ENCODE results near the gene ERP44. TPM values are rescaled to one million over a fixed set of nuclear protein-coding genes. Genes with fewer than 3 reads are reported as not detected.
A peak's percentile ranks its signal among the peaks of the same experiment; 100 is the strongest.
"Not testable (repeated sequence)": the region's sequence is repeated elsewhere in the genome, so short reads cannot be mapped to it uniquely, and the experiment has no call there.

The ERP44 gene
- 10 to 100 TPM; 11.4 to 11.6 TPM for total RNA-seq

DNA sequence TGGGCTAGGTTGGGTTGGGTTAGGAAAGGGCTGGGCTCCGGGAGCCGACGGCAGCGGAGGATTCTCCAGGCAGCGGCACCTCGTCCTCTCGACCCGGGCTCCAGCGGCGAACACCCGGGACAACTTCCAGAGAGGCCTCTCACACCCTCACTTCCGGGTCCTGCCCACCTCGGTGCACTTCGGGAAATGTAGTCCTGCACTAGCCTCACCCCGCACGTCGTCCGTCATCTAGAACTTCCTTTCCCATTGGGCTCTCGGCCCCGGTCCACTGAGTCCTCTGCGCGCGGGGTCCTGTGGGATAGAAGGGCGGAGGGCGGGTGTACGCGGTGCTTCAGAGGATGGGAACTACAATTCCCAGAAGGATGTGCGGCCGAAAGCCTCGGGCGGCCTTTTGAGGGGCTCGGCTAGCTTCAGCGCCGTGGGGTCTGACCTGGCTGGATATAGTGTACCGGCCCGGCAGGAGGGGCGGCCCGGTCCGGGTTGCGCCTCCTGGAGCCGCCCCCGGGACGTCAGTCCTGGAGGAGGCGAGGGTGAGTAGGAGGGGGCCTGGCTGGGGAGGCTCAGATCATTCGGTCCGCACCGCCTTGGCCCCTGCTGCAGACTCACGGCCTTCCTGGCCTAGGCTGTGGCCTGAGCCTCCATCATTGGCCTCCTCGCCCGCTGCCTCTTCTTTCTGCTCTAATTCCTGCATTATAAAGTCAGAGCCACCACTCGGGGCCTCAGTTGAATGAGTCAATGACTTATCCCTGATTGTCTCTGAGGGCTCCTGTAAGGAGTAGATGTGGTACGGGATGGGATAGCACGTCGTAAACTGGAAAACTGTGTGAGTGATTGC, at the start of gene ERP44, which contains the start of gene INVS:
ERP44 (minus strand) TSS at position 114 of the 835 bp plus-strand sequence. CDS start 160 bp downstream, outside the sequence.
INVS (plus strand) TSS at position 357 of the 835 bp plus-strand sequence. CDS start 5,279 bp downstream, outside the sequence.
- H3K9me3 Mint-ChIP-seq: no peaks in the 10 kb centered on the region
- H3K27me3 Mint-ChIP-seq: no peaks in the 10 kb centered on the region
- H3K4me3 Mint-ChIP-seq: peak within 1 kb of the TSS; percentile 99

GRCh38 chr9:100145976-100146375, 47.2 kb upstream of the ERP44 start:
- H3K4me1 Mint-ChIP-seq, H3K27me3 Mint-ChIP-seq, H3K4me3 Mint-ChIP-seq, H3K9me3 Mint-ChIP-seq, DNase-seq, H3K36me3 Mint-ChIP-seq, H3K27ac Mint-ChIP-seq: not testable (repeated sequence)

More for the DNA sequence above, at the start of gene ERP44, which contains the start of gene INVS:
- Mint-ChIP-seq H3K27ac (peak within 1 kb of the TSS; percentile 94), H3K36me3 (peaks cover 2% of the 10 kb centered on the region), H3K4me1 (peaks cover 23% of the 10 kb centered on the region)
- DNase-seq: peak; percentile 97

GRCh38 chr9:100145167-100145934, 46.6 kb upstream of the ERP44 start:
- H3K4me1 Mint-ChIP-seq, DNase-seq, H3K9me3 Mint-ChIP-seq, H3K4me3 Mint-ChIP-seq, H3K36me3 Mint-ChIP-seq, H3K27me3 Mint-ChIP-seq, H3K27ac Mint-ChIP-seq: not testable (repeated sequence)

DNA sequence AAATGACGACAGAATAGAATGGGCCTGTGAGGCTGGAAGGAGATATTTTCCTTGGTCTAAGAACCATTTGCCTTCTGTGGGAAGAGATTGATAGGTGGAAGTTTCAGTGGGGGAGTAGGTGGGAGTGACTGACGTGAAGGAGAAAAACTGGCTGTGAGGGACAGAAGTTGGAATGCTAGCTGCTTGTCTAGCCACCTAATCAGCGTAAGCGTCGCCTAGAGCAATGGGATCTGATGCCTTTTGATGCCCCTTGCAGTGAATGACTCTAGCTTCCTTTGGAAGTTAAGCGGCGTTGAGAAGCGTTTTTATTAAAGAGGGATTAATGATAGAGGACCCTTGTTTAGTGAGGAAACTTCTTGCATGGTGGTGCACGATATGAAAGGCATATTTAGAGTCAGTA, 43.1 kb upstream of the ERP44 start:
- DNase-seq, H3K4me3 Mint-ChIP-seq, H3K9me3 Mint-ChIP-seq, H3K36me3 Mint-ChIP-seq, H3K27me3 Mint-ChIP-seq, H3K27ac Mint-ChIP-seq, H3K4me1 Mint-ChIP-seq: not testable (repeated sequence)

DNA sequence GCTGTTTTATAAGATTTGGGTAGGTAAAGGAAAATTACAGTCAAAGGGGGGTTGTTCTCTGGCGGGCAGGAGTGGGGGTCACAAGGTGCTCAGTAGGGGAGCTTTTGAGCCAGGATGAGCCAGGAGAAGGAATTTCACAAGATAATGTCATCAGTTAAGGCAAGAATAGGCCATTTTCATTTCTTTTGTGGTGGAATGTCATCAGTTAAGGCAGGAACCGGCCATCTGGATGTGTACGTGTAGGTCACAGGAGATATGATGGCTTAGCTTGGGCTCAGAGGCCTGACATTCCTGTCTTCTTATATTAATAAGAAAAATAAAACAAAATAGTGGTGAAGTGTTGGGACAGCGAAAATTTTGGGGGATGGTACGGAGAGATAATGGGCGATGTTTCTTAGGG, 41.5 kb upstream of the ERP44 start:
- not testable (repeated sequence) for H3K27me3 Mint-ChIP-seq, H3K36me3 Mint-ChIP-seq, H3K4me1 Mint-ChIP-seq, H3K9me3 Mint-ChIP-seq, H3K4me3 Mint-ChIP-seq, H3K27ac Mint-ChIP-seq, DNase-seq

GRCh38 chr9:100136799-100137198, 38.0 kb upstream of the ERP44 start:
- H3K27me3 Mint-ChIP-seq, H3K4me3 Mint-ChIP-seq, DNase-seq, H3K9me3 Mint-ChIP-seq, H3K27ac Mint-ChIP-seq, H3K4me1 Mint-ChIP-seq, H3K36me3 Mint-ChIP-seq: not testable (repeated sequence)

GRCh38 chr9:100134731-100135130, 35.9 kb upstream of the ERP44 start:
- no peaks in the 10 kb centered on the region for H3K9me3 Mint-ChIP-seq
- H3K4me3 Mint-ChIP-seq: no peak overlapping the region

DNA sequence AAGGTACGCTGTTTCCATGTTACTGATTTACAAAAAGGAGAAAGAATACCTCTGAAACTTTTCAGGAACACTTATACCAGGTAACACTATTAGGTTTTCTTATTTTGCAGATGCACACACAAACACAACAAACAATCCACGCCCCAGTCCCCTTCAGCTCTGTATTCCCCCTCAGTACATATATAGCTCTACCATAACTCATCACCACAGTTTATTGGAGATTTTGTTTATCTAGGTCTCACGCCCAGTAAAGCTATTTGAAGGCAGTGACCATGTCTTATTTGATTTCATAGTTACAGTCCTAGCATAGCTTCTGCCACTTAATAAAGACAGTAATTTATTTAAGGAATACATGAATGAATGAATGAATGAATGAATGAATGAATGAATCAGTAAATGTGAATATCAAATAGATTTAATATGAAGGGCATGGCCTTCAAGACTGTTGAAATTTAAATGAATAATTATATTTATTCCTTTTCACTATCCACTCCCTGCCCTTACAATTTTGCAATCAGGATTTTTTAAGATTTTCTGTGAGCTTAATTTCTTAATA, 33.2 kb upstream of the ERP44 start:
- no peak for DNase-seq
- Mint-ChIP-seq H3K9me3 (no peaks in the 10 kb centered on the region), H3K27me3 (no peaks in the 10 kb centered on the region), H3K4me1 (no peaks in the 10 kb centered on the region), H3K4me3 (no peak overlapping the region), H3K27ac (no peak overlapping the region), H3K36me3 (peaks cover 12% of the 10 kb centered on the region)

More at GRCh38 chr9:100134731-100135130, 35.9 kb upstream of the ERP44 start:
- no peak for DNase-seq
- no peaks in the 10 kb centered on the region for H3K4me1 Mint-ChIP-seq
- no peak overlapping the region for H3K27ac Mint-ChIP-seq
- no peaks in the 10 kb centered on the region for H3K27me3 Mint-ChIP-seq
- H3K36me3 Mint-ChIP-seq: peaks cover 6% of the 10 kb centered on the region

GRCh38 chr9:100131216-100131615, 32.4 kb upstream of the ERP44 start:
- DNase-seq: no peak

GRCh38 chr9:100129772-100130171, 31.0 kb upstream of the ERP44 start:
- no peak for DNase-seq
- Mint-ChIP-seq H3K9me3 (no peaks in the 10 kb centered on the region), H3K4me3 (no peak overlapping the region), H3K4me1 (peaks cover under 1% of the 10 kb centered on the region), H3K27me3 (no peaks in the 10 kb centered on the region), H3K27ac (no peak overlapping the region), H3K36me3 (peaks cover 12% of the 10 kb centered on the region)

More at GRCh38 chr9:100131216-100131615, 32.4 kb upstream of the ERP44 start:
- peaks cover 12% of the 10 kb centered on the region for H3K36me3 Mint-ChIP-seq
- H3K27me3 Mint-ChIP-seq: no peaks in the 10 kb centered on the region
- no peaks in the 10 kb centered on the region for H3K4me1 Mint-ChIP-seq
- H3K27ac Mint-ChIP-seq: no peak overlapping the region
- no peak overlapping the region for H3K4me3 Mint-ChIP-seq
- no peaks in the 10 kb centered on the region for H3K9me3 Mint-ChIP-seq

GRCh38 chr9:100126423-100126822, 27.6 kb upstream of the ERP44 start:
- Mint-ChIP-seq H3K27ac (no peak overlapping the region), H3K36me3 (peaks cover 10% of the 10 kb centered on the region), H3K4me1 (peaks cover 2% of the 10 kb centered on the region), H3K9me3 (no peaks in the 10 kb centered on the region), H3K27me3 (no peaks in the 10 kb centered on the region), H3K4me3 (no peak overlapping the region)
- no peak for DNase-seq

DNA sequence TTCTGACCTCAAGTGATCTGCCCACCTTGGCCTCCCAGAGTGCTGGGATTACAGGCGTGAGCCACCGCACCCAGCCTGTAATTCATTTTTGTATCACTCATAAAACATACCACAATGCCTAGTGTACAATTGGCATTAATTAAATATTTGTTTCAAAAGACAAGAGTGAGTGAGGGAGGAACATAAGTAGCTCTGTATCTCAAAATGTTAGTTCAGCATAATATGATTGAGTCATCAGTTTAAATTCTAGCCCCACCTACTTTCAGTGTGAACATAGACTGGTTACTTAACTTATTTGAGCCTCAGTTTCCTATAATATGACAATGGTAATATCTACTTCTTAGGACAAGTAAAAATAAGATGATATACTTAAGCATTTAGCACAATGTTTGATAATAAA, 27.1 kb upstream of the ERP44 start:
- H3K36me3 Mint-ChIP-seq: peaks cover 13% of the 10 kb centered on the region
- DNase-seq: no peak
- no peak overlapping the region for H3K4me3 Mint-ChIP-seq
- no peaks in the 10 kb centered on the region for H3K27me3 Mint-ChIP-seq
- no peak overlapping the region for H3K27ac Mint-ChIP-seq
- peaks cover 4% of the 10 kb centered on the region for H3K4me1 Mint-ChIP-seq
- H3K9me3 Mint-ChIP-seq: no peaks in the 10 kb centered on the region

DNA sequence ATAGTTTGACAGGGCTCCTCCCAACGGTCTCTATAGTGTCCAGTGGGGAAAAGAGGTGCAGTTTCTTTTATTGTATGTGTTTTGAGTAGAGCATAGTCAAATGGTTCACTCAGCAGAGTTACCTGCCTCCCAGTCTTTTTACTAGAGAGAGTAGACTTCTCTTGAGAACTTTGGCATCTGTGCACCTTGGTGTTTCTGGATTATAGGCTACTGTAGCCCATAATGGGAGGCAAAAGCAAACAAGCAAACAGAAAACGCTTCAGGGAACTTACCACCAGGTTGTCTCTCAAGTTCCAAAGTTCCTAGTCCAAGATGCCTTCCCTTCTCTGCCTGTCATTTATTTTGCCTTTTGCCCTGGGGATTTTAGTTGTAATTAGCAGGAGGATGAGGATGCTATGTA, 26.4 kb upstream of the ERP44 start:
- DNase-seq: no peak
- no peak overlapping the region for H3K27ac Mint-ChIP-seq
- H3K9me3 Mint-ChIP-seq: no peaks in the 10 kb centered on the region
- H3K4me1 Mint-ChIP-seq: peaks cover 10% of the 10 kb centered on the region
- peaks cover 19% of the 10 kb centered on the region for H3K36me3 Mint-ChIP-seq
- no peaks in the 10 kb centered on the region for H3K27me3 Mint-ChIP-seq
- no peak overlapping the region for H3K4me3 Mint-ChIP-seq

DNA sequence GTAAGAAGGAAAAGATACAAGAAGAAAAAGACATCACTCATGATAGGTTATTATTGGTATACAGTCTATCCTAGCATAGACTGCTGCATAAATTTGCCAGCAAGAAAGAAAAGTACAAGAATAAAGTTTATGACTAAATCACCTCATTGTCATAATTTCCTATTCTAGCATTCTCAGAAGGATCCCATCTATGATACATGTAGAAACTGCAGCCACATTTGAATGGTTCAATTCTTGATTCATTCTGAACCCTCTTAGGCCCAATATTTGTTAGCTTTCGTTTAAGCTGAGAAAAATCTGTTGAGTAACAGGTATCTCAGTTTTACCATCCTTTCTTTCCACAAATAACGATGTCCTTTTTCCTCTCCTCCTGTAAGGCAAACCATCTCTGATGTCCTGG, 21.5 kb upstream of the ERP44 start:
- no peaks in the 10 kb centered on the region for H3K27me3 Mint-ChIP-seq
- peaks cover 16% of the 10 kb centered on the region for H3K4me1 Mint-ChIP-seq
- no peak overlapping the region for H3K27ac Mint-ChIP-seq
- DNase-seq: no peak
- no peaks in the 10 kb centered on the region for H3K9me3 Mint-ChIP-seq
- peaks cover 17% of the 10 kb centered on the region for H3K36me3 Mint-ChIP-seq
- no peak overlapping the region for H3K4me3 Mint-ChIP-seq

- H3K27me3 Mint-ChIP-seq: no peaks in the 10 kb centered on the region
- H3K9me3 Mint-ChIP-seq: no peaks in the 10 kb centered on the region
- DNase-seq: no peak
- H3K4me1 Mint-ChIP-seq: peaks cover 24% of the 10 kb centered on the region
- no peak overlapping the region for H3K4me3 Mint-ChIP-seq
- peaks cover 21% of the 10 kb centered on the region for H3K36me3 Mint-ChIP-seq
- H3K27ac Mint-ChIP-seq: no peak overlapping the region
Observed at GRCh38 chr9:100117316-100117715, 18.5 kb upstream of the ERP44 start.
